HG03571 (cell line): ENCODE data around the gene SYNDIG1.

ENCODE experiments used
- ATAC-seq: cut with Tn5 transposase; IDR thresholded peaks from one replicate; pipeline ENCODE4 v1.9.1; 2021; ENCODE audit not compliant: unreplicated experiment

Gene SYNDIG1

DNA sequence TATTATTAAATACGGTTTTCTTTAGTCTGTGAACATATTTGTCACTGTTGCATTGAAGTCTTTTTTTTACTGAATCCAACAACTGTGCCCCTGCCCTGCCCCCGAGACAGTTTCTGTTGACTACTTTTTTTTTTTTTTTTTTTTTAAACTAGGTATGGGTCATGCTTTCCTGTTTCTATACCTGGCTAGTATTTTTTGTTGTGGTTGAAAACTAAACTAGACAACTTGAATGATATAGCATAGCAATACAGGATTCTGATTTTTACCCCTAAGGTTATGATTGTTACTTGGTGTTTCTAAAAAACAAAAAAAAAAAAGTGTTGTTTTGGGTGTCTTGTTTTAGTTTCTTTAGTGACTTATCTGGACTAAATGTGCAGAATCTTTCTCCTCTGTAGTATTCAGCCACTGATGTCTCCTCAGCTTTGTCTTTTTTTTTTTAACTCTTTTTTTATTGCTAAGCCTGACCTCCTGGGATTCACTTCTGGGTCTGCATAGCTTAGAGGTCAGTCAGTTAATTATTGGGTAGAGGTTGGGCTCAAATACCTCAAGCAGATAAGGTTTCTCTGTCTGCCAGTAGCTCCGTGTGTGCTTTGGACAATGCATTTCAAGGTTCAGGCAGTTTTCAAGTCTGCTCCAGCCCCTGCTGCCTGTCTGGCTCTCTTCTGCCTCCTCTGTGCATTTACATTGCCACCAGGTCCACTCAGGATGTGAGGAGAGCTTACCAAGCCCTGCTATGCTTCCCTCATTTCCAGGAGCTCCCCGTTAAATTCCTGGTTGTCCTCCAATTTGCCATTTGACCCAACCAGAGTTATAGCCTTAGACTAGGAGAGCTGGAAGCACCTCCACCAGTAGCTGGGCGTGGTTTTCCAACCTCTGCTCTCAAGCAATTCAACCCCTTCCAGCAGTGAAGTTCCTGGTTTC is 91.4 kb downstream of the SYNDIG1 start:
- ATAC-seq = no peak

DNA sequence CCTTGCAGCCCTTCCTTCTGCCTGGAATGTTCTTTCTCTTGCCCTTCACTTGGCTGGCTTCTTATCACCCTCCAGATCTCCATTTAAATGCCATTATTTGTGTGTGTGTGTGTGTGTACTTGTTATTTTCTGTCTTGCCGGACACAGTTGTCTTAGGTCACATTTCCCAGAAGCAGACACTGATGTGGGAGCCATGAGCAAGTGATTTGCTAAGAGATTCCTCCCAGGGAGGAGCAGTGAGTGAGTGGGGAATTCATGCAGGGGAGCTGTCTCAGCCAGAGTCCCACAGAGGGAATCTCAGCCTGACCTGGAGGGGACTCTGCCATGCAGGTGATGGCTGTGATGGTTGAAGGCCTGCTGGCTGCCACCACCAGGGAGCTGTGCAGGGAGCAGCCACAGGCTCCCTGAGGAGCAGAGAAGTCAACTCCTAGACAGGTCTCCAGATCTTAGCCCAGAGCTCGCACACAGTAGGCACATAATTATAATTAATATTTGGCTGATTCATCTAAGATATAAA is 96.5 kb downstream of the SYNDIG1 start:
- no peak for ATAC-seq

DNA sequence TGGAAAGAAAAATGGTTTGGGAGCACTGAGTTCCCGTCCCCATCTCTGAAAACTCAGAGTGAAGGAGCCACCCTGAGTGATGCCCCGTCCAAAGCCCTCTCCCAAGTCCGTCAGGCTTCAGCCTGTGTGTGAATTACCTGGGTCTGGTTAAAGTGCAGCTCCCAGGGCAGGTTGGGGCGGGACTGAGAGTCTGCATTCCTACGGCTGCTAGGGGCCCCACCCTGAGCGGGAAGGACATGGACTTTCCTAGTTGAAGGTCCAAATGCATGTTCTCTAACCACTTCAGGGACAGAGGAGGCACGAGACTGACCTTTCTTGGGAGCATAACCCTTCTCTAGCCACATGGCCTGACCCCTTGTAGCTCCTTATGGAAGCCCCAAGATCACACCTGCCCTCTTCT is 97.2 kb downstream of the SYNDIG1 start:
- no peak for ATAC-seq

DNA sequence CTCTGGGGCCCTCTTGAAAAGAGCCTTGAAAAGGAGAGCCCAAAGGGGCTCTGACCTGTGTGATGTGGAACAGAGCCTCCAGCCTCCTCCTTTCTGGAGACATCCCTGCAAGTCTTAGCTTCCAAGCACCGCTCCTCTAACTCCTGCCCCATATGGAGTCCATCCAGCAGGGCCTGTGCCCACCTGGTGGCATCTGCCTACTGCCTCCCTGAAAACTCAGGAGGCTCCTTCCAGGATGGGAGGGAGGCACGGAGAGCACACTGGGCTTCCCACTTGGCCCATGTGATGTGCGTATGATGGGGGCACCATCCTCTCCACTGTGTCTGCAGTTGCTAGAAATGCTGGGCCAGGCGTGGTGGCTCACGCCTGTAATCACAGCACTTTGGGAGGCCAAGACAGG is 98.1 kb downstream of the SYNDIG1 start:
- no peak for ATAC-seq

DNA sequence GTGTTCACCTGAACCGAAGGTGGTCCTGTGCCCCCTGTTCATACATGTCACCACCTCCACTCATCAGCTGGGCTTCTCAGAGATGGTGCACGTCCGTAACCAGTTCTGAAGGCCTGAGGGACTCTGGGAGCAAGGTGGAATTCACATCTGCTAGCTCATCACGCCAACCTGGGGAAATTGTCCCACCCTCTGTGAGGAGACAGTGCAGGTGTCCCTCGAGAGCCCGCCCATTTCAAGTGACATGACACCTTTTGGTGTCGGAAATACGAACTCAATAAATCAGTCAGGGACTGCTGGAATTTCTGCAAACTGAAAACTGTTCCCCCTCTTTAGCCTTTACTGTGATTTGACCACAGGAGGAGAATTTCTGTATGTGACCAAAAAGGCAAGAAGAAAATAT is 99.4 kb downstream of the SYNDIG1 start:
- no peak for ATAC-seq

DNA sequence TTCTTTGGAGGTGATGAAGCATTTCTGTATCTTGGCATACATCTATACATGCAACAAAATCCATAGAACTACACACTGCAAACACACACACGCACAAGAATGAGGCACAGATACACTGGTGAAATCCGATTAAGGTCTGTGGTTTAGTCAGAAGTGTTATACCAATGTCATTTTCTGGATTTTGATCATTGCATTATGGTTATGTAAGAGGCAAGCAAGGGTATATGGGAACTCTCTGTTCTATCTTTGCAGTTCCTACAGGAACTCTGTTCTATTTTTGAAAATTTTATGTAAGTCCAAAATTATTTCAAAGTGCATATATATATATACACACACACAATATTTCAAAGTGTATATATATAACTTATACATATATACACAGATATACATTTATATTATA is 101.7 kb downstream of the SYNDIG1 start:
- no peak for ATAC-seq

GRCh38 chr20:24572140-24572539 is 102.7 kb downstream of the SYNDIG1 start:
- no peak for ATAC-seq

GRCh38 chr20:24572862-24573261 is 103.4 kb downstream of the SYNDIG1 start:
- ATAC-seq = no peak

- no peak for ATAC-seq
These were observed 104.1 kb downstream of the SYNDIG1 start for GRCh38 chr20:24573557-24573956.

DNA sequence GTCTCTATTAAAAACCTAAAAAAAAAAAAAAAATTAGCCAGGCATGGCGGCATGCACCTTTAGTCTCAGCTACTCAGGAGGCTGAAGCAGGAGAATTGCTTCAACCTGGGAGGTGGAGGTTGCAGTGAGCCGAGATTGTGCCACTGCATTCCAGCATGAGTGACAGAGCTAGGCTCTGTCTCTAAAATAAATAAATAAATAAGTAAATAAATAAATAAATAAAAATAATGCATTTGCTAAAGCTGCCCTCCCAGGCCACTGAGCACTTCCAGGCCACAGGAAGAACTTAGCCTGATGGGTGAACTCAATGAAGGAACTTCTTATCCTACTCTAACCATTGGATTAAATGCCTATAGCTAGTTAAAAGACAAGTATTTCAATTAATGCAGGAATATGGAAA is 104.9 kb downstream of the SYNDIG1 start:
- no peak for ATAC-seq

- ATAC-seq = no peak
These were observed 105.4 kb downstream of the SYNDIG1 start for GRCh38 chr20:24574797-24575196.

DNA sequence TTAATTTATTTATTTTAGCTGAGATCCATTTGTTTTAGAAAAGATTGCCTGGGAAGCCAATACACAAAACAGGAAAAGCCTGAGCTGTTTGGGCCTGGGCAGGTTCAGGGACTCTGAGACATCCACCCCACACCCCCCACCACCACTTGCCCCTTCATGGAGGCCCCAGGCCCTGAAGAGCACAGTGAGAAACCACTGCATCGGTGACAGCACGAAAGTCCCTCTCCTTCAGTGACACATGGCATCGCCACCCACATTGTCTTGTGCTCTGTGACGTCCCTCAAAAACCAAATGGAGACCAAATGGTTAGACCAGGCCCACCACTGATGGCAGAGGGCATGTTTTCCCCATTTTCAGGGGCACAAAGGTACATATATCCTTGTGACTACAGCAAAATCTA is 106.4 kb downstream of the SYNDIG1 start:
- ATAC-seq = no peak

DNA sequence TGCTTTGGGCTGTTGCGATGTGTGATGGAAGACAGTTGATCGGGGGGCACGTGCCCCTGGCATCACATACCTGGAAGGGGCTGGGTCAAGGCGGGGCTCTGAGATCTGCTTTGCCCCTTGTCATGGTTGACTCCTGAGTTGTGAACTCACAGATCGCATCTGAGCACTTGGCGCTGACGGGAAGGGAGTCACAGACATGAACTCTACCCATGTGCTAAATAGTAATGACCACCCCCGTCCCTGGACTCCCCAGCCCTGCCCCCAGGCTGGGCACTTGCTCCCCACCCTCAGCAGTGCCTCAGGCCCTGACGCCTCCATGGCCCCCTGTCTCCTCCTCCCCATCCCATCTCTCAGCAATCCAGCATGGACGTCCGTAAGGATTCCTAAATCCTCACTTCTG is 107.0 kb downstream of the SYNDIG1 start:
- no peak for ATAC-seq

DNA sequence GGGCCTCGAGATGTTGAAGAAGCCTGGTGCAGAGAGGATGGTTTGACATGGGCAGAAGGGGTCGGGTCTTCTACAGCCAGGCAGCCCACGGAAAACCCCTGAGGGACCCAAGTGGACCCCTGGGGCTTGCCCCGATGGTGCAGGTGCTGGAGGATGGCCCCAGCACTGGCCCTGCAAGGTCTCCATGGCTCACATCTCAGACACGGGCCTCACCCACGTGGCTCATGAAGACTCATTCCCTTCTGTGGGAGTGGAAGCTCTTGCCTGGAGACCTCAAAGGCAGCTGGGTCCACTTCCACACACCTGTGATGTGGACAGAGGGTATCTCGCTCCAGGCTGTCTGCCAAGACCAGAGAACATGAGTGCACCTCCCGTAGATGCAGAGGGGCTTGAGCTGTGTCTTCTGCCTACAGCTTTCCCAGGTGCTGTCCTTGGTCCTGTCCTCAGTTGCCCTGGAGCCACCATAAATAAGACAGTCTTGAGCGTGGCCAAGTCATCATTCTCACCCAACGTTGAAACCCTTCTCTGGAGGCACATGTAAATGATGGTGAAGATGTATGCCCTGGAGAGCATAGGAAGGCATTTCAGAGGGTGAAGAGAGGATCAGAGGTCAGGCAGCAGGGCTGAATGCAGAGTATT is 108.0 kb downstream of the SYNDIG1 start:
- no peak for ATAC-seq

DNA sequence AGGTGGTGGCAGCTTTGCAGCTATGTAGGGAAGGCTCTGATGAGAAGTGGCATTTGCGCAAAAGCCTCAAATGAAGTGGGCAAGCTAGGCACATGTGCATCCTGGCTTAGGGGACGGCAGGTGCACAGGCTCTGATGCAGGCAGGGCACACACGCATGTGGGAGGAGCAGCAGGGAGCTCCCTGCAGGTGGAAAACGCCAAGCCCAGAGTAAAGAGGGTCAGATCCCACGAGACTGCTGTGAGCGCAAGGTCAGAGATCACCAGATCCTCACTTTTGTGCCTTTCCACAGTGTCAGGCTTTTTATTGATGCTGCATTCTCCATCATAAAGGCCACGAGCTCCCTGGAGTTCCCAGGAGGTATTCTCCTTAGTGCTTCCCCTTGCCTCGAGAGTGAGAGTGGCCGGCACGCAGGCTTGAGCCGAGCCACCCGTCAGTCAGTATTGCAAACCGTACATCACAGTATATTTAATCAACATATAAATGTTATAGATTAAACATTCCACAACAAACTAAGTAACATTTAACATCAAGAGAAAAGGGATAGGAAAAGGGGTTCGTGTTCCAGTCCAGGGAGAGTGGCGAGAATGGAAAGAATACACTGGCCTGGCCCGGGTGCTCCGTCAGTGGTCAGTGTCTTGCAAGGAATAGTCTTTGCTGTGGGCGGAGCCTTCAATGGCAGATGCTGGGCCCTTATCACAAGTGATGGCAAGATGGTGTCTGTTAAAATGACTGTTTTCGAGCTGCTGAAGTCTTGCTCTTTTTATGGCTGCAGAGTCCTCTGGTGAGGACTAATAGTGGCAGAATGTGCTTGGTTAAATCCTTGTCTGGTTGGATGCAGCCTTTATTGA is 109.4 kb downstream of the SYNDIG1 start:
- ATAC-seq = no peak

DNA sequence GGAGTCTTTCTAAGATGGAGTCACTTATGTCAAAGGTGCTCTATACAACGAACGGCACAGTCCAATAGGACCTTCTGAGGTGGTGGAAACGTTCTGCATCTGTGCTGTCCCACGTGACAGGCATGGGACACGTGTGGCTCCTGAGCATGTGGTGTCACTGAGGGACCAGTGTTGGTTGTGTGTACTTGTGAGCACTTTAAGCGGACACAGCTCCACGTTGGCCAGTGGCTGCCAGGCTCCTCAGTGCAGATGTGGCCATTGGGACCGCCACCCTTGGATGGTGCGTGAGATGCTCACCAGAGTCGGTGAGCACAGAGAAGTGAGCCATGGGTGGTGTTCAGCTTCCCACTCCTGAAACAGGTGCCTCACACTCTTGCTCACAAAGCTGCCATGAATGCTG is 110.0 kb downstream of the SYNDIG1 start:
- no peak for ATAC-seq

GRCh38 chr20:24580006-24580405 is 110.6 kb downstream of the SYNDIG1 start:
- no peak for ATAC-seq

DNA sequence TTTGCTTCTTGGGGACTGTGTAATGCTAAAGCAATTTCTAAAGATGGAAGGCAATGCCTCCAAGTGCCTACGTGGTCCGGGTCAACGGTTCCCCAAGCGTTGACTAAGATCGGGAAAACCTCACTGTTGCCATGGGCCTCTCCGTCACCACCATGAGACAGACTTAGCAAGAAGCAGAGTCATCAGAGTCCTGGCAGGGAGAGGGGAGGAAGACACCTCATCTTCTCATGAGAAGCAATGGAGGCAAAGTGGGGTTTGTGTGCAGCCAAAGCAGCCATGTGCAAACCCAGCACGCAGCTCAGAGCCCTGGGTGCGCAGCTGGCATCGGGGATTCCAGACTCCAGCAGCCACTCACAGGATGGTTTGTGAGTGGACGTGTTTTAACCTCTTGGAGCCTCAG is 111.4 kb downstream of the SYNDIG1 start:
- ATAC-seq = no peak

DNA sequence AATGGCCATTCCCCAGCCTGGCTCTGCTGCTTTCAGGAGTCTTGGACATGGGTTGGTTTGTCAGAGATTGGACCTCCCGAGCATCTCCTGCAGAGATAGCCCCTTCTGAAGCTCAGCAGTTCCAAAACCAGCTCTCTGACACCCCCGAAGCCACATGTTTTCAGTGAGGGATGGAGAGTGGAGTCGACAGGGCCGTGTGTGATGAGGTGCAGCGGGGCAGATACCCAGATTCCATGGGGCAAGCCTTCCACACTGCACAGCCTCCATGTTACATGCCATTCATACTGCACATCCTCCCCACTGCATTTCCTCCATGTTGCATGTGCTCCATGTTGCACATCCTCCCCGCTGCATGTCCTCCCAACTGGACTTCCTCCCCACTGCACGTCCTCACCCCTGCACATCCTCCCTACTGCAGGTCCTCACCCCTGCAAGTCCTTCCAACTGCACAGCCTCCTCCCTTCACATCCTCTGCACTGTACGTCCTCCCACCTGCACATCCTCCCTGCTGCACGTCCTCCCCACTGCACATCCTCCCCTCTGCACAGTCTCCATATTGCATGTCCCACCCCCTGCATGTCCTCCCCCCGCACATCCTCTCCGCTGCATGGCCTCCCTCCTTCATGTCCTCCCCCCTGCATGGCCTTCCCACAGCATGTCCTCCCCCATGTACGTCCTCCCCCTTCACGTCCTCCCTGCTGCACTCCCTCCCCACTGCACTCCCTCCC is 112.2 kb downstream of the SYNDIG1 start:
- ATAC-seq = no peak

DNA sequence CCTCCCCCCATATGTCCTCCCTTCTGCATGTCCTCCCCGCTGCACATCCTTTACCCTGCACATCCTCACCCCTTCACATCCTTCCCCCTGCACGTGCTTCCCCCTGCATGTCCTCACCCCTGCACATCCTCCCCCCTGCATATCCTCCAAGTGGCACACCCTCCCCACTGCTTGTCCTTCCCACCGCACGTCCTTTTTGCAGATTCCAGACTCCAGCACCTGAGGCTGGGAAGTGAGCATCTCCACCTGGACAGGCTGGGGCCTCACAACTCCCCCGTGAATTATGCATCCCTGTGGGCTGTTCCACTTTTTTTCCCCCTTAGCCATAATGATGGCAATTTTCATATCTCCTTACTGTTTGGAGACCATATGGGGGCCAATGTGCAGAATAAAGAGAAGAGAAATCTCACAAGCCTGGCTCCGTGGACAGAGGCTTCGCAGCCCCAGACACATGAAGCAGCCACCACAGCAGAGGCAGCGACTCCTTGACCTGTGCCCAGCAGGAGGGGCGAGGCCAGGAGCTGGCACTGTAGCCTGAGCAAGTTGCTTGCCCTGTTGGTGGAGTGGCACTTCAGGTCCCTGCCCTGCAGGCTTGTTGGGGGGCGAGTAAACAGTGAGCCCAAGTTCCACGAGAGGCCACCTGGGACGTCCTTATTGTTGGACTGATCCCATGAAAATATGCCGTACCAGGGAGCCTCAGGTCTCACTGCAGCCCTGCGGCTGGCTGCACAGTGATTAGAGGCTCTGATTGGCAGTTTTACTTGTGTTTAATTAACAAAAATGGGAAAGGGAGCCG is 113.1 kb downstream of the SYNDIG1 start:
- ATAC-seq = no peak
